HuH-7 (cell line): ENCODE data around the gene HELZ2.
"Not testable (repeated sequence)": the region's sequence is repeated elsewhere in the genome, so short reads cannot be mapped to it uniquely, and the experiment has no call there.

Experiments
- DNase-seq: peaks from one replicate; pipeline ENCODE4 v3.0.0; 2011; ENCODE audit warnings: low spot score

HELZ2 gene

GRCh38 chr20:63580796-63581461 lies 6.9 kb upstream of the HELZ2 start:
- peak; percentile 77 for DNase-seq

GRCh38 chr20:63579017-63579694 lies 5.1 kb upstream of the HELZ2 start:
- DNase-seq: no peak

DNA sequence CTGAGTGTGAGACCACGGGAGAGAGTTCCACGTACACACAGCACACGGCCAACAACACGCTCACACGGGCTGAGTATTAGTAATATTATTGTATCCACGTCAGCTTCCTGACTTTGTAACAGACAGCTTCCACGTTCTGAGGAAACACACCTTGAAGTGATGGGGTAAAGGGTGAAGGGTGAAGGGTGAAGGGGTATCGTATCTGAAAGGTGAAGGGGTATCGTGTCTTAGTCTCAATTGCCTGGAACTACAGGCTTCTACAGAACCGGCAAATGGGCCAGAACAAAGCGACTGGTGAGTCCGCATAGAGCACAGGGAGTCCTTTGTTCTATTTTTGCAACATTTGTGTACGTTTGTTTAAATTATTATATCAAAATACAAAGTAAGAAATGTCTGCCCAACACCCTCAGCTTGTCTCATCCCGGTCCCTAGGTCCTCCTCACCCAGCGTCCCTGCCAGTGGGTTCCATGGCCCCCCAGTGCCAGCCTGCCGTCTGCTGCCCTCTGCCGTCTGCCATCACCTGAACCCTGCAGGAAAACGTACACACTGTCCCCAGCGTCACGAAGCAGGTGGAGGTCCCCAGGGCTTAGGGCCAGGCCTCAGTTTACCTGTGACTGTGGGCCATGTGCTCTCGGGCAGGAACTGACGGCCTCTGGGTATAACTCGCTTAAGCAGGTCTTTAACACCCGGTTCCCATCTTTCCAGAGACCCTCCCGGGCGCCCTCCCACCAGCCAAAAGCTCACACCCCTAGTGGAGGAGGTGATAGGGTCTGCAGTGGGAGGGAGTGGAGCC lies 4.4 kb upstream of the HELZ2 start:
- no peak for DNase-seq

GRCh38 chr20:63577317-63577894 lies 3.4 kb upstream of the HELZ2 start:
- no peak for DNase-seq

GRCh38 chr20:63576311-63576710 lies 2.3 kb upstream of the HELZ2 start:
- DNase-seq: no peak

GRCh38 chr20:63574829-63575743 lies 1.0 kb upstream of the HELZ2 start:
- no peak for DNase-seq

DNA sequence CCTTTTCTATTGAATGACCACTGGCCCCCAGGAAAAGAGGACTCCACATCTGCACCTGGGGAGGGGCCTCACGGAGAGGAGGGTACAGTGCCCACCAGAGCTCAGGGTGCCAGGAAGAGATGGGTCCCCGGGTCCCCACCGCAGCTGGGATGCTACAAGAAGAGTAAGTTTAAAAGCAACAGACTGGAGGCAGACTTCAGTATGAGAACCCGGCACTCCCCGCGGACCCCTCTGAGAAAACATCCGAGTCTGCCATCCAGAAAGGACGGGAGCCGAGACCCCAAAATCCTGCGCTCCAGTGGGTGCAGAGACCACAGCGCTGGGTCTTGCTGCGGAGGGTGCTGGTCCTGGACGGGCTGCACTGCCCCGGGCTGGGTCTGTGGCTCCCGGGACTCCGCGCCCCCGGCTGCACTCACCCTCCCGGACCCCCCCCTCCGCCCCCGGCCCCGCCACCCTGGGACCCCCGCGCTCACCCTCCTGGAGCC lies 350 bp downstream of the HELZ2 start:
- no peak for DNase-seq

DNA sequence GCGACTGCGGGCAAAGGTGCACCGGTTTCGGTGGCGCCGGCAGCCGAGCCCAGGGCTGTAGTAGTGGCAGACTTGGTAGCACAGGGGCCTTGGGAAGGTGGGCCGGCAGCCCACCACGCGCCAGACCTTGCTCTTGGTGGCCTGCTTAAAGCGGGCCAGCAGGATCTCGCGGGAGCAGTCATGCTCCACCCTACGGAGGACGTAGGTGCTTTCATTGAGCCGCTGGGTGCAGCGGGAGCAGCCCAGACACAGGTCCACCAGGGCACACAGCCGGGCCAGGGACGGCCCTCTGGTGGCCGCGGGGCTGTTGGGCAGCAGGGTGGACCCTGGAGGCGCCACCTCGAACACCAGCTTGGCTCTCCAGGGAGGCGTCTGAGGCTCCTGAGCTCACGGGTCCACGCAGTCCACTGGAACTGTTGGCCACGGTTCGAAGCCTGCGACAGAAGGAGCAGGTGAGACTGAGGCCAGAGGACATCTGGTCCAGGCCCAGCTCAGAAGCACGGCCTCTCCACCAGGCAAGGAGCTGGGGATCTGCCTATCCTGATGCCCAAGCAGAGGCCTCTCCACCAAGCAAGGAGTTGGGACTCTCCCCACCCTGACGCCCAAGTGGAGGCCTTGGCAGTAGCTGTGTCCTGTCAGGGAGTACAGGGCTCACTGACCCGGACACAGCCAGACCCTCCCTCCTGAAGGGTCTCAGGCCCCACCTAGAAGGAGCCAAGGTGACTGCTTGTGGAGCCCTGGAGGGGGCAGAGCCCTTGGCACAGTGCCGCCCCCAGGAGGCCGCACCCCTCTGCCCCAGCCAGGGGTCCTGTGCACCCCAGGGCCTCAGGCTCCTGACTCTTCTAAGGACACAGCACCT lies 1.0 kb downstream of the HELZ2 start:
- DNase-seq: peak; percentile 56

DNA sequence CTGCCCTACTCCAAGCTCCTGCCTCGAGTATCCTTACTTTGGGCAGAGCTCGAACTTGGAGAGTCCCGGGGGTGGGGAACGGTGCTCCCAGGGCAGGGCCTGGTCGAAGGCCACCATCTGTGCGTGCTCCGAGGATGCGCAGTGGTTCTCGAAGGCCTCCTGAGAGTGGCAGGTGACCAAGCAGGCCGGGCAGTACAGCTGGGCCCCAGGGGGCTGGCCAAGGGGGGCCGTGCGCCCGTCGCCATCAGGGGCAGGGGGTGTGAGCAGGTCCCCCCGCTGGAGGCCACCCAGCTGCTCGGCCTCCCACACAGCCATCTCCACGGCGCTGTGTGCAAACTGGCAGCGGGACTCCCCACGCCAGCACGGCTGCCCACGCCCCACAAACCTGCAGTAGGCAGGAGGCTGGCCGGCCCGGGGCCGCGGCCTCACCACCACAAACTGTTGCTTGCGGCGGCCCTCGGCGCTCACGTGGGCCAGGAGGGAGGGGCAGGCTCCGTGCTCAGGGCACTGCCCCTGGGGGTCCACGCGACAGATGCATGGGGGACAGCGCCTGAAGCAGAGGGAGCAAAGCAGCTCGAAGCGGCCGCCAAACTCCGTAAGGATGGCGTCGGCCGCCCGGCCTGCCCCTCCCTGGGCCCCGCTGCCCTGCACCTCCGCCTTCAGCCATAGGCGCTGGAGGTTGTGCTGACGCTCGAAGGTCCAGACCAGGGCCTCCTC lies 1.8 kb downstream of the HELZ2 start:
- no peak for DNase-seq

DNA sequence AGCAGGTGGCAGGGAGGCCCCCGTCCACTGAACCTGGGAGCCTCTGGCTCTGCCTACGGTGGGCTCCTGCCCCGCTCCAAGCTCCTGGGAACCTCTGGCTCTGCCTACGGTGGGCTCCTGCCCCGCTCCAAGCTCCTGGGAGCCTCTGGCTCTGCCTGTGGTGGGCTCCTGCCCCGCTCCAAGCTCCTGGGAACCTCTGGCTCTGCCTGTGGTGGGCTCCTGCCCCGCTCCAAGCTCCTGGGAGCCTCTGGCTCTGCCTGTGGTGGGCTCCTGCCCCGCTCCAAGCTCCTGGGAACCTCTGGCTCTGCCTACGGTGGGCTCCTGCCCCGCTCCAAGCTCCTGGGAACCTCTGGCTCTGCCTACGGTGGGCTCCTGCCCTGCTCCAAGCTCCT lies 3.0 kb downstream of the HELZ2 start:
- not testable (repeated sequence) for DNase-seq

- DNase-seq: no peak
These were observed 3.6 kb downstream of the HELZ2 start for GRCh38 chr20:63570281-63571086.

DNA sequence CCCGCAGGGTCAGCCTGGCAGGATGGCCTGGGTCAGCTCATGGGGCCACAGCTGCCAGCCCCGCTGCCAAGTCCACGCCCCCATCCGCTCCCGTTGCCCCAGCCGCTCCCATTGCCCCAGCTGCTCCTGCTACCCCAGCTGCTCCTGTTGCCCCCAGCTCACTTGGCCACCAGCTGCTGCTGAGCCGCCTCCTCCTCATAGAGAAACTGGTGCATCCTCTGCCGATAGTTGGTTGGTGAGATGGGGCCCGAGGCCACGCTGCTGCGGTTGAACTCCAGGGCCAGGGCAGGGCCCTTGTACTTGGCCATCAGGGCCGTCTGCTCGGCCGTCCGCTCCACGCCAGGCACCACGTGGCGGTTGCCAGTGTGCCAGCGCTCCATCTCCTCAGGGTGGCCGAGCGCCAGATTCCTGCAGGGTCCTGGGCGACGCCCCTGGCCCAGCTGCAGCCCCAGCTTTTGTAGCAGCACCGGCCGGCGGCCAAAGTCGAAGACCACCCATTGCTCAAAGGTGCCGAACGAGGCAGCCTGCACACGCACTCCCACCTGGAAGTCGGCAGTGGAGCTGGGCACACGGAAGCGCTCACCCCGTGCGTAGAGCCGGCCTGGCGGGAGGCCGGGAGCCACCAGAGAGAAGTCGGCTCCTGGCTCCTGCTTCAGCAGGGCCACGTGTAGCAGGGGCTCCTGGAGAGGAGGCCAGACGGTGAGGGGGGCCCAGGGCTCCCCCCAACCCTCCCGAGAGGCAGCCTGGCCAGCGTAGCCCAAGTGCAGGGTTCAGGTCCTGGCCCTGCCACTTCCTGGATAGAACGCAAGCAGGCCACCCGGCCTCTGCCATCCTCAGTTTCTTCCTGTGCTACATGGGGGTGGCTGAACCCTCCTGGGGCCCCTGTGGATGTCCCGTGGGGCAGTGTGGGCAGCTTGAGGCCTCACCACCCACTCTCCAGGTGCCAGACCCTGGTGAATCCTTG lies 4.8 kb downstream of the HELZ2 start:
- no peak for DNase-seq

DNA sequence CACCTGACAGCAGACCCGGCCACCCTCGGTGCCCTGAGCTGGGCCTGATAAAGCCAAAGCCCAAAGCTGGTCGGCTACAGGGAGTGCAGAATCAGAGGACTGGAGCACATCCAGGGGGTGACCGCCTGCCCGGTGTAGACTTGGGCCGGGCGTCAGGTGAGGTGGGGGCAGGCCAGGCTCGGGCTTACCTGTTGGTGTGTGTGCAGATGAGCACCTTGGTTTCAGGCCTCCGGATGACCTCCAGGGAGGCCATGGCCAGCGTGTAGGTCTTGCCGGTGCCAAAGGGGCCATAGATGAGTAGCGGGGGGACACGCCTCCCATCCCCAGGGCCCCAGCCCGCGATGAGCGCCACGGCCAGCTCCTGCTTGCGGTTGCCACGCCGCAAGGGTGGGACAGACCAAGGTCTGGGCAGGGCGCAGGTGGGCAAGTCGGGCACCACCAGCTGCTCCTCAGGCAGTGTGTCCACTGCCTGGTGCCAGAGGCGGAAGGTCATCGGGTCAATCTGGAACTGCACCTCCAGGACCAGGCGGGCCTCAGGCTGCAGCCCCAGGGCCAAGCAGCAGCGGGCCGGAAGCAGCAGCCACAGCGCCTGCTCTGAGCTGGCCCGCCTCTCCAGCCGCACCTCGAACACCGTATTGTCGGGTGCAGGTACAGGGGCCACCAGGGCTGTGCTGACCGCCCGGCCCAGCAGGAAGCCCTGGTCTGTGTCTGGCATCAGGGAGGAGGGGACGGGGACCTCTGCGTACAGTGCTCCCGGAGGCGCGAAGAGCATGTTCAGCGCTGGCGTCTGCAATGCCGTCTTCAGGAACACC lies 5.7 kb downstream of the HELZ2 start:
- no peak for DNase-seq

- DNase-seq: no peak
These were observed 6.5 kb downstream of the HELZ2 start for GRCh38 chr20:63567386-63568169.

GRCh38 chr20:63567136-63567385 lies 7.0 kb downstream of the HELZ2 start:
- DNase-seq: no peak

DNA sequence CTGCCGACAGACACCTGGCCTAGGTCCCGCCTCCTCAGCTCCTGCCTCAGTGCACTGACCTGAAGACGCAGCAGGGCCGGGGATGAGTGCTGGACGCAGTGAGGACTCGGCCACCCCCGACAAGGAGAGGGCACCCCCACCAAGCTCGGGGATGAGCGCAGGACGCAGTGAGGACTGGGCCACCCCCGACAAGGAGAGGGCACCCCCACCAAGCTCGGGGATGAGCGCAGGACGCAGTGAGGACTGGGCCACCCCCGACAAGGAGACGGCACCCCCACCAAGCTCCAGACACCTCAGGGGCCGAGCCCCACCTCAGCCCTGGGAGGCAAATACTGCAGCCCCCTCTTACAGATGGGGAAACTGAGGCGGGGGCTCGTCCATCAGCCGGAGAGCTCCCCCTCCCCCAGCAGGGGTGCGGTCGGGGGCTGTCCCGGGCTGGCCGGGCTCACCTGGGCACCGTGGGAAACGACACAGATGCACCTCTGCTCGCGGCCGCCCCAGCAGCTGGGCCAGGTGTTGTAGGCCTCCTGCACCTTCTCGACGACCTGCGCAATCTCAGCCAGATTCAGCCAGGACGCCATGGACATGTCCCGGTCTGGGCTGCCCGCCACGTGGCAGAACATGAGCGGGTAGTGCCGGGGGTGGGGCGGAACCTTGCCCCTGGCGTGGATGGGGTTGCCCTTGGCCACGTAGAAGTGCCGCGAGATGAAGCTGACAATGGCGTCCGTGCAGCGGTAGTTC lies 7.5 kb downstream of the HELZ2 start:
- DNase-seq: no peak
